ENCODE data around the gene CSRP1. TPM values are rescaled to one million over a fixed set of nuclear protein-coding genes. Genes with fewer than 3 reads are reported as not detected.

CSRP1 gene
- polyA plus RNA-seq, 1 donor from 2014 or later, result 4.2 TPM

GRCh38 chr1:201531551-201532425 is 24.9 kb upstream of the CSRP1 start:
- Histone ChIP-seq H3F3A (ENCODE audit: insufficient read depth, low read length, poor library complexity, severe bottlenecking) (no peaks in the 10 kb centered on the region), H2AFZ (ENCODE audit: low read depth, low read length) (no peak overlapping the region), H3K4me2 (ENCODE audit: low read length) (no peak overlapping the region), H3K4me3 (ENCODE audit: low read length) (no peak overlapping the region), H3K9me2 (ENCODE audit: insufficient read depth, low read length) (no peaks in the 10 kb centered on the region), H3K9me3 (ENCODE audit: low read length) (no peaks in the 10 kb centered on the region), H3K9ac (ENCODE audit: low read length) (no peak overlapping the region), H3K27me3 (ENCODE audit: insufficient read depth, low read depth, low read length) (no peaks in the 10 kb centered on the region), H3K36me3 (ENCODE audit: insufficient read depth, low read length) (no peaks in the 10 kb centered on the region), H3K27ac (ENCODE audit: low read length) (no peak overlapping the region), H4K20me1 (ENCODE audit: insufficient read depth) (no peaks in the 10 kb centered on the region), H3K79me2 (replicated peaks; ENCODE audit: insufficient read depth, low read length) (no peaks in the 10 kb centered on the region)
- no peak for TF ChIP-seq EP300 (conservative IDR thresholded peaks at IDR 0.05; ENCODE audit: poor library complexity, severe bottlenecking)

- Histone ChIP-seq H3K9me2 (ENCODE audit: insufficient read depth, low read length) (no peaks in the 10 kb centered on the region), H3F3A (ENCODE audit: insufficient read depth, low read length, poor library complexity, severe bottlenecking) (no peaks in the 10 kb centered on the region), H3K27me3 (ENCODE audit: insufficient read depth, low read depth, low read length) (no peaks in the 10 kb centered on the region), H2AFZ (ENCODE audit: low read depth, low read length) (no peak overlapping the region), H3K79me2 (replicated peaks; ENCODE audit: insufficient read depth, low read length) (no peaks in the 10 kb centered on the region), H3K4me2 (ENCODE audit: low read length) (no peak overlapping the region), H3K9ac (ENCODE audit: low read length) (peak overlapping the region; percentile 12), H3K27ac (ENCODE audit: low read length) (no peak overlapping the region), H3K36me3 (ENCODE audit: insufficient read depth, low read length) (no peaks in the 10 kb centered on the region), H4K20me1 (ENCODE audit: insufficient read depth) (no peaks in the 10 kb centered on the region), H3K4me3 (ENCODE audit: low read length) (no peak overlapping the region), H3K9me3 (ENCODE audit: low read length) (no peaks in the 10 kb centered on the region)
- TF ChIP-seq EP300 (conservative IDR thresholded peaks at IDR 0.05; ENCODE audit: poor library complexity, severe bottlenecking) (peak; percentile 20), SMC3 (conservative IDR thresholded peaks at IDR 0.05; ENCODE audit: poor library complexity) (peak; percentile 95), EZH2 (IDR thresholded peaks at IDR 0.05; ENCODE audit: borderline replicate concordance, insufficient read depth, low read length, poor library complexity, severe bottlenecking) (no peak), MXI1 (conservative IDR thresholded peaks at IDR 0.05; ENCODE audit: poor library complexity, severe bottlenecking) (peak; percentile 81), CTCF (IDR thresholded peaks at IDR 0.05; ENCODE audit: poor library complexity, severe bottlenecking) (peak; percentile 95), RAD21 (conservative IDR thresholded peaks at IDR 0.05) (peak; percentile 97), TAF1 (IDR thresholded peaks at IDR 0.05; ENCODE audit: low read depth) (no peak)
Observed at GRCh38 chr1:201530741-201531531, 24.0 kb upstream of the CSRP1 start.

GRCh38 chr1:201528631-201529252 is 21.8 kb upstream of the CSRP1 start:
- Histone ChIP-seq H3K27me3 (ENCODE audit: insufficient read depth, low read depth, low read length) (no peaks in the 10 kb centered on the region), H3K27ac (ENCODE audit: low read length) (no peak overlapping the region)

More at GRCh38 chr1:201528631-201529252, 21.8 kb upstream of the CSRP1 start:
- H2AFZ ChIP-seq (ENCODE audit: low read depth, low read length), result no peak overlapping the region
- TF ChIP-seq TAF1 (IDR thresholded peaks at IDR 0.05; ENCODE audit: low read depth) (no peak), MXI1 (conservative IDR thresholded peaks at IDR 0.05; ENCODE audit: poor library complexity, severe bottlenecking) (no peak), EZH2 (IDR thresholded peaks at IDR 0.05; ENCODE audit: borderline replicate concordance, insufficient read depth, low read length, poor library complexity, severe bottlenecking) (no peak), RAD21 (conservative IDR thresholded peaks at IDR 0.05) (no peak), REST (IDR thresholded peaks at IDR 0.05; ENCODE audit: borderline replicate concordance) (no peak), POLR2AphosphoS5 (IDR thresholded peaks at IDR 0.05) (no peak)
- no peak overlapping the region for H3K4me2 ChIP-seq (ENCODE audit: low read length)
- H3K4me3 ChIP-seq (ENCODE audit: low read length), result no peak overlapping the region
- no peak overlapping the region for H3K9ac ChIP-seq (ENCODE audit: low read length)
- no peaks in the 10 kb centered on the region for H3K36me3 ChIP-seq (ENCODE audit: insufficient read depth, low read length)
- no peaks in the 10 kb centered on the region for H3K79me2 ChIP-seq (replicated peaks; ENCODE audit: insufficient read depth, low read length)
- H3F3A ChIP-seq (ENCODE audit: insufficient read depth, low read length, poor library complexity, severe bottlenecking), result no peaks in the 10 kb centered on the region
- no peaks in the 10 kb centered on the region for H3K9me3 ChIP-seq (ENCODE audit: low read length)
- H4K20me1 ChIP-seq (ENCODE audit: insufficient read depth), result no peaks in the 10 kb centered on the region
- H3K9me2 ChIP-seq (ENCODE audit: insufficient read depth, low read length), result no peaks in the 10 kb centered on the region
